T follicular helper cell (primary cell): Measurements from ENCODE around the gene TMEFF1.
"Not testable (repeated sequence)": the region's sequence is repeated elsewhere in the genome, so short reads cannot be mapped to it uniquely, and the experiment has no call there.

Experiments
- DNase-seq: peaks from one replicate; pipeline ENCODE4 v3.0.0-alpha.2; 2020; ENCODE audit warnings: low read depth
- total RNA-seq, 2 experiments: gene quantifications; one replicate each; lab custom pipeline; 2026; lab: John Stamatoyannopoulos, UW

TMEFF1 gene
- total RNA-seq, result 0 reads per million in 2 experiments

DNA sequence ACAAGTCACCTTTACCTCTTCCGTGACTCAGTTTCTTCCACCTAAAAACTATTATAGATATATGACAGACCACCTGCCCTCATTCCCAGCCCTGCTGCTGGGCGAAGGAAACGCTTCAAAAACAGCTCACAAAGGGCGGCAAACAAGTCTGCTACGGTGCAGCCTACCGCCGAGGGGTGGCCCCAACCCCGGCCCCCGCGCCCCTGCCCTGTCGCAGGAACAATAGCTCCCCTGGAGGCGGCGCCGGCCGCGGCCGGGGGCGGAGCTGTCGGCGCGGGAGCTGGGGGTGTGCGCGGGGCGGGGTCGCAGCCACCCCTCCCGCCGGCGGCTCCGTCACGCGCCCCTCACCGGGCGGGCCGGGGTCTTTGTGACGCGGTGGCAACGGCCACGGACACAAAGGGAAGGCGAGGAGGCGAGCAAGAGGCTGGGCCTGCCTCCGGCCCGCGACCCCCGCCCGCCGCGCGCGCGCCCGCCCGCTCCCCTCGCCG is at the start of gene TMEFF1:
TSS of gene TMEFF1 (plus strand) at position 362 of the 488 bp plus-strand sequence. CDS start 396 bp downstream, outside the sequence.
- peak; percentile 20 for DNase-seq

- no peak for DNase-seq
These were observed 47.2 kb upstream of the TMEFF1 start for GRCh38 chr9:100425758-100426157.

- DNase-seq, result no peak
These were observed 46.8 kb upstream of the TMEFF1 start for GRCh38 chr9:100426189-100426529.

GRCh38 chr9:100426530-100427365 is 46.2 kb upstream of the TMEFF1 start, which contains the start of gene MSANTD3:
MSANTD3 (plus strand) TSS chr9:100427143; CDS start chr9:100441939, 14,796 bp downstream.
- peak; percentile 31 for DNase-seq

DNA sequence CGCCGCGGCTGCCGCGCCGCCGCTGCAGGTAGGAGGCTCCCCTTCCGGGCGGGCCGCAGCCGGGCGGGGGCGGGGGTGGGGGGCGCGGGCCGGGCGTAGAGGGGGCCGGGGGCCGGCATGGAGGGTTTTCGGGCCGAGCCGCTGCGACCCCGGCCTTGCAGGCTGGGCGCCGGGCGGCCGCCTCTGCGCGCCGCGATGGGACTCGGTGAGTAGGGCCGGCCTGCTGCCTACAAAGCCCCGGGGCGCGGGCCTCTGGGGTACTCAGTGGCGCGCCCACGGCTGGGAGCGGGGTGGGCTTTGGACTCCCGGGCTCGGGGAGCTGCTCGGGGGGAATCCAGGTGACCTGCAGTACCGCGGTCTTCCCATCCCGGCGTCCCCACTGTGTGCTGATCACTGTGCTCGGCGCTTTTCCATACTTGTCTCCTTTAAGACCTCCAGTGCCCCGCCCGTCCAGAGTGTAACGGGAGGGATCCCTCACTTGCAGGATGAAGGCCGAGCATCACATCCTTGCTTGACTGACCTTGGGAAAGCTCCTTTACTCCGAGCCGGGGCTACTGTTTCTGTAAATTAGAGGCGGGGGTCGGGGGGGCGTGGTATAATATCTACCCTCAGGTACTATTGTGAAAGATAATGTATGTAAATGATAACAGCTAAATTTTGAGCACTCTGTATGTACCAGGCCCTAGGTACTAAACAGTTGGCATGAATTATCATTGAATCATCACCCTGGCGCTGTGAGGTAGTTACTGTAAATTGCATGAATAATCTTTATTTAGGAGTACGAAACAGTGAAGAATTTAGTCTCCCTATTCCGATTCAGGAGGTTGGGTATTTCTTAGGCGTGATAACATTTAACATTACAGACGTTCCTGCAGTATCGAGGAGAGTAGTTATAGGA is 45.3 kb upstream of the TMEFF1 start:
- DNase-seq, result no peak

- DNase-seq, result no peak
These were observed 43.9 kb upstream of the TMEFF1 start for GRCh38 chr9:100428871-100429654.

GRCh38 chr9:100430286-100430940 is 42.5 kb upstream of the TMEFF1 start:
- no peak for DNase-seq

DNA sequence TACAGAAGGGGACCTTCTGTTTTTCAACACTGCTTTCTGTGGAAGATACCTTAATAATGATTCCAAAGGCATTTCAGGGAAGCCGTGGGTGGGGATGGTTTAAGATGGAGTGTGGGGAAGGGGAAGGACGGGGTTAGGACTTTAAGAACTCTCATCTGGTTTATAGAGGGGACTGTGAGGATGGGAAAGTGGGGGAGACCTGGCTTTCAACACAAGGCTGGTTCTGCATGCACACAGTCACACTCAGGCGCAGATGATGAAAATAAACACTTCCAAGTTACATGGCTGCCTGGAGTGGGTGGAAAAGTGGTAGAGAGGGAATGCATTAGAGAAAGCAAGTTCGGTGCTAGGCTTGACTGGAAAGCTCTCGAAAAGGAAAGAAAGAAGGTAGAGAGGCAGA is 41.1 kb upstream of the TMEFF1 start:
- no peak for DNase-seq

GRCh38 chr9:100432736-100433135 is 40.2 kb upstream of the TMEFF1 start:
- DNase-seq, result no peak

DNA sequence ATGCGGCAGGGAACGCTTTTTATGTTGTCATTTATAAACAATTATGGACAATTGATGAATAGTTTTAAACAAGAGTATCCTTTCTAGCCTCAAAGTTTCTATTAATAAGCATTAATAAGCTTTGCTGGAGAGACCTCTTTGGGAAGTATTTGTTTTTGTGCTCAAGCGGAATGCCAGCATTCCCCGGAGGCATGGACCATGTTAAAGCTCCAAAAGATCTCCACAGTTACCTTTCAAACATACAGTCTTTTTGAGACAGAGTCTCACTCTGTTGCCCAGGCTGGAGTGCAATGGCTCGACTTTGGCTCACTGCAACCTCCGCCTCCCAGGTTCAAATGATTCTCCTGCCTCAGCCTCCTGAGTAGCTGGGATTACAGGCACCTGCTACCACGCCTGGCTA is 36.4 kb upstream of the TMEFF1 start:
- DNase-seq, result no peak

- DNase-seq, result peak; percentile 50
These were observed 34.8 kb upstream of the TMEFF1 start for GRCh38 chr9:100437860-100438805.

GRCh38 chr9:100440071-100440470 is 32.9 kb upstream of the TMEFF1 start:
- DNase-seq, result no peak

DNA sequence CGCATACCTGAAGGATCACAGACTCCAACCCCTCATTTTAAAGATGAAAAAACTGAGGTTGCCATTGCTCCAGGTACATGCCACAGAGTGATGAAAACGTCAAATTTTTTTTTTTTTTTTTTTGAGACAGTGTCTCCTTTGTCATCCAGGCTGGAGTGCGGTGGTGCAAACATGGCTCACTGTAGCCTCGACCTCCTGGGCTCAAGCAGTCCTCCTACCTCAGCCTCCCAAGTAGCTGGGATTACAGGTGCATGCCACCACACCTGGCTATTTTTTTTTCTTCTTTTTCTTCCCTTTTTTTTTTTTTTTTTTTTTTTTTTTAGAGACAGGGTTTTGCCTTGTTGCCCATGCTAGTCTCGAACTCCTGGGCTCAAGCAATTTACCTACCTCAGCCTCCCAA is 32.5 kb upstream of the TMEFF1 start:
- not testable (repeated sequence) for DNase-seq

DNA sequence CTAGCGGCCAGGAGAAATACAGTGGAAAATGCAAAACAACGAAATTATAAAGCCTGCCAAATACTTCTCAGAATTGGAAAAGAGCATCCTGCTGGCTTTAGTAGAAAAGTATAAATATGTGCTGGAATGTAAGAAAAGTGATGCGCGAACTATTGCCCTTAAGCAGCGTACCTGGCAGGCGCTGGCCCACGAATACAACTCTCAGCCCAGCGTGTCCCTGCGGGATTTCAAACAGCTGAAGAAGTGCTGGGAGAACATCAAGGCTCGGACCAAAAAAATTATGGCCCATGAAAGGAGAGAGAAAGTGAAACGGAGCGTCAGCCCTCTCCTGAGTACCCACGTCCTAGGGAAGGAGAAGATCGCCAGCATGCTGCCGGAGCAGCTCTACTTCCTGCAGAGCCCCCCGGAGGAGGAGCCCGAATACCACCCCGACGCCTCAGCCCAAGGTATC is 31.0 kb upstream of the TMEFF1 start:
- DNase-seq, result no peak

DNA sequence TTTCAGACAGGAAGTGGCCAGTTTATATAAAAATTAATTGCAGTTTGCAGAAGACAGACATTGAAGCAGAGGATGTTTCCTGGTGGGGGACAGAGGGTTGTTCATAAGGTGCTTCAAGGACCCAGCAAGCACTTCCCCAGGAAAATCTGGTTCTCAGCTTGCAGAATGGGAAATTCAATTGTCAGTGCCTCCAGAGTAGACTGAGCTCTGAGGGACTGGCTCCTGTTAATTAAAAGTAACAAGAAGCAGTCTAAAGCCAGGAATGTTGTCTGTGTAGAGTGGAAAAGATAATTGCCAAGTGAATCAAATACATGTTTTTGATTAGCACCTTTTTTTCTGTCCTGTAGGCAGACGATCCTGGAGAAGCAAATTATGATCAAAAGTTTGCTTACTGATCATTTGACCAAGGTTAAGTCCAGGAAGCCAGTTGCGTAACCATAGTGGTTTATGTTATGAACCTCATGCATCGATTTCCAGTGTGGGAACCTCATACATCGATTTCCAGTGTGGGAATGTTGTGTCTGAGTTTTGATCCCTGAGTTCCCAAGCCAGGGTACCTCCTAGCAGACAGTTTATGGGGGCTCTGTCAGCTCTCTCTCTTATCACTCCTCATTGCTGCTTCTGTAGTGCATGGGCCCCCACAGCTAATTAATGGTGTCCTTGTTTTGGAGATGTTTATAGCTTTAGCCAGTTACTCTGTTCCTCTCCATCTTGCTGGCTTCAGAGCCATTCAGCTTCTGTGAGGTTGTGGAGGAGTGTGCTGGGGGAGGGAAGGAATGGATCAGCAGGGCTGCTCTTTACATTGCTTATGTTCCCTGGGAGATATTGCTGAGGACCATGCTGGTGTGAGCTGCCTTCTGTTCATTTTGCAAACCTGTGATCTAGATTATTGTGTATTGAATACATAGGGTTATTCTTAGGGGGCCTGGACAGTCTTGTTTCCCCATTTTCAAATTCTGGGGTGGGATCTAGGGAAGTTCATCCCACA is 28.9 kb upstream of the TMEFF1 start:
- DNase-seq, result no peak

- DNase-seq, result no peak
These were observed 27.6 kb upstream of the TMEFF1 start for GRCh38 chr9:100445161-100445902.

- no peak for DNase-seq
These were observed 26.9 kb upstream of the TMEFF1 start for GRCh38 chr9:100445903-100446549.
